Cardiac septum (tissue), 1 donor: ENCODE data around the gene PSMB2. TPM values are rescaled to one million over a fixed set of nuclear protein-coding genes. Genes with fewer than 3 reads are reported as not detected.

Source experiments
- total RNA-seq: library from RNA; stranded (reverse); fragmentation: NEBNext Ultra II Directional; extraction: Animal tissue kit (Norgen Biotek cat#: 25700); gene quantifications from one replicate; pipeline ENCODE4 v1.2.1, GENCODE V29; 2021
- donor health status: DM: no; HTN: no; CAD: no.

The PSMB2 gene
- total RNA-seq, 1 donor from 2014 or later = 35.6 TPM

Other genes starting within 250 kb of the PSMB2 start
- 84.0 TPM for gene KIAA0319L, start 84.1 kb downstream of the PSMB2 start, total RNA-seq
- 56.0 TPM for gene NCDN, start 83.7 kb downstream of the PSMB2 start, total RNA-seq
- 0.48 TPM for gene TFAP2E, start 68.2 kb downstream of the PSMB2 start, total RNA-seq
- 11.5 TPM for gene C1orf216, start 77.4 kb upstream of the PSMB2 start, total RNA-seq
- gene CLSPN, start 128.5 kb upstream of the PSMB2 start, total RNA-seq = 0.46 TPM
- gene AGO4, start 166.5 kb upstream of the PSMB2 start, total RNA-seq = 23.9 TPM
- 21.1 TPM for gene AGO1, start 241.7 kb upstream of the PSMB2 start, total RNA-seq